Effector CD4-positive, alpha-beta T cell (primary cell): ENCODE measurements around the gene SPRY2.
"Not testable (repeated sequence)": the region's sequence is repeated elsewhere in the genome, so short reads cannot be mapped to it uniquely, and the experiment has no call there.

Experiments used
- DNase-seq: peaks from one replicate; pipeline ENCODE4 v3.0.0-alpha.2; 2020
- total RNA-seq: gene quantifications from one replicate; lab custom pipeline; 2026; lab: John Stamatoyannopoulos, UW

SPRY2 gene
- 1.1 reads per million for total RNA-seq

- DNase-seq = no peak
Measured at GRCh38 chr13:80341101-80341755, at the start of gene SPRY2. SPRY2 (minus strand) TSS chr13:80341126; CDS start chr13:80337705, 3,421 bp downstream.

GRCh38 chr13:80390338-80390737 lies 49.4 kb upstream of the SPRY2 start:
- no peak for DNase-seq

- no peak for DNase-seq
Measured at GRCh38 chr13:80389073-80390038, 48.4 kb upstream of the SPRY2 start.

- no peak for DNase-seq
Measured at GRCh38 chr13:80388506-80388905, 47.6 kb upstream of the SPRY2 start.

GRCh38 chr13:80386592-80386991 lies 45.7 kb upstream of the SPRY2 start:
- no peak for DNase-seq

GRCh38 chr13:80386002-80386401 lies 45.1 kb upstream of the SPRY2 start:
- DNase-seq = no peak

GRCh38 chr13:80382576-80382975 lies 41.6 kb upstream of the SPRY2 start:
- DNase-seq = no peak

- DNase-seq = no peak
Measured at GRCh38 chr13:80379245-80379644, 38.3 kb upstream of the SPRY2 start.

GRCh38 chr13:80376554-80376953 lies 35.6 kb upstream of the SPRY2 start:
- DNase-seq = no peak

- no peak for DNase-seq
Measured at GRCh38 chr13:80374901-80375300, 34.0 kb upstream of the SPRY2 start.

GRCh38 chr13:80374444-80374843 lies 33.5 kb upstream of the SPRY2 start:
- DNase-seq = no peak

GRCh38 chr13:80371840-80372509 lies 31.0 kb upstream of the SPRY2 start:
- no peak for DNase-seq

- DNase-seq = no peak
Measured at GRCh38 chr13:80367473-80367872, 26.5 kb upstream of the SPRY2 start.

- DNase-seq = no peak
Measured at GRCh38 chr13:80363890-80364503, 23.1 kb upstream of the SPRY2 start.

GRCh38 chr13:80362481-80362880 lies 21.6 kb upstream of the SPRY2 start:
- DNase-seq = no peak

- no peak for DNase-seq
Measured at GRCh38 chr13:80361883-80362327, 21.0 kb upstream of the SPRY2 start.

GRCh38 chr13:80361298-80361697 lies 20.4 kb upstream of the SPRY2 start:
- DNase-seq = no peak

- DNase-seq = no peak
Measured at GRCh38 chr13:80360453-80360800, 19.5 kb upstream of the SPRY2 start.

GRCh38 chr13:80359778-80360452 lies 19.0 kb upstream of the SPRY2 start:
- DNase-seq = no peak

GRCh38 chr13:80359414-80359777 lies 18.5 kb upstream of the SPRY2 start:
- no peak for DNase-seq

GRCh38 chr13:80355496-80356094 lies 14.7 kb upstream of the SPRY2 start:
- not testable (repeated sequence) for DNase-seq

GRCh38 chr13:80348750-80349149 lies 7.8 kb upstream of the SPRY2 start:
- DNase-seq = no peak
